CD14-positive monocyte (primary cell): ENCODE results near the gene TTC7B. TPM values are rescaled to one million over a fixed set of nuclear protein-coding genes. Genes with fewer than 3 reads are reported as not detected.

ENCODE experiments used
- DNase-seq, 3 donors: peaks; one replicate each; pipeline ENCODE4 v3.0.0-alpha.2; 2011 to 2022
- H2AFZ ChIP-seq: 2 replicates; pipeline ENCODE4 v1.6.0; 2012; ENCODE audit warnings: mild to moderate bottlenecking, low read depth, low read length, inconsistent platforms; ENCODE audit not compliant: insufficient read depth, poor library complexity, severe bottlenecking
- H3K27ac ChIP-seq, 2 donors: 1 replicate in 1 of 2; 2 replicates in 1 of 2; pipeline ENCODE4 v1.5.1; 2012 to 2013; ENCODE audit warnings: low read length in 2 of 2, control low read depth in 1 of 2, inconsistent platforms in 1 of 2, low read depth in 1 of 2, mild to moderate bottlenecking in 1 of 2
- H3K27me3 ChIP-seq, 2 donors: one replicate each; pipeline versions ENCODE4 v1.6.0 to v1.6.1; 2011 to 2013; ENCODE audit warnings: low read length in 2 of 2; ENCODE audit not compliant: control insufficient read depth in 2 of 2, insufficient read depth in 2 of 2
- H3K36me3 ChIP-seq, 2 donors: replicated peaks in 1 of 2; 1 replicate in 1 of 2; 2 replicates in 1 of 2; pipeline versions ENCODE4 v1.5.1 to v1.6.1; 2012 to 2013; ENCODE audit warnings: low read length in 2 of 2, control low read depth in 1 of 2, inconsistent platforms in 1 of 2, mild to moderate bottlenecking in 1 of 2; ENCODE audit not compliant: insufficient read depth in 2 of 2, control insufficient read depth in 1 of 2
- H3K4me1 ChIP-seq, 2 donors: 1 replicate in 1 of 2; 2 replicates in 1 of 2; pipeline versions ENCODE4 v1.5.1 to v1.6.1; 2012 to 2013; ENCODE audit warnings: low read length in 2 of 2, control low read depth in 1 of 2, inconsistent platforms in 1 of 2, mild to moderate bottlenecking in 1 of 2, moderate library complexity in 1 of 2; ENCODE audit not compliant: insufficient read depth in 2 of 2, control insufficient read depth in 1 of 2
- H3K4me2 ChIP-seq: replicated peaks from 2 replicates; pipeline ENCODE3; 2012; ENCODE audit warnings: low read length, moderate library complexity, mild to moderate bottlenecking; ENCODE audit not compliant: poor library complexity, severe bottlenecking; ENCODE audit errors: extremely low read depth
- H3K4me3 ChIP-seq, 3 experiments: fragments of 200-600 bp in 1 of 3; sonication (generic) in 1 of 3; replicated peaks in 1 of 3; 1 replicate in 2 of 3; 2 replicates in 1 of 3; pipeline ENCODE4 v1.5.1; 2011 to 2013; ENCODE audit warnings: low read length in 3 of 3, mild to moderate bottlenecking in 3 of 3, control low read depth in 2 of 3, low read depth in 2 of 3, inconsistent platforms in 1 of 3, moderate library complexity in 1 of 3
- H3K79me2 ChIP-seq: 2 replicates; pipeline ENCODE4 v1.6.0; 2012; ENCODE audit warnings: mild to moderate bottlenecking, control low read depth, inconsistent platforms, low read length, moderate library complexity; ENCODE audit not compliant: insufficient read depth
- H3K9ac ChIP-seq: 2 replicates; pipeline ENCODE4 v1.6.0; 2017; ENCODE audit warnings: low read length, mild to moderate bottlenecking; ENCODE audit not compliant: insufficient read depth, poor library complexity, severe bottlenecking
- H3K9me3 ChIP-seq, 2 donors: replicated peaks in 1 of 2; 1 replicate in 1 of 2; 2 replicates in 1 of 2; pipeline versions ENCODE4 v1.5.1 to v1.6.1; 2012 to 2013; ENCODE audit warnings: low read length in 2 of 2, control low read depth in 1 of 2; ENCODE audit not compliant: control insufficient read depth in 1 of 2, insufficient read depth in 1 of 2
- H4K20me1 ChIP-seq: 2 replicates; pipeline ENCODE4 v1.6.0; 2012; ENCODE audit warnings: mild to moderate bottlenecking, low read length, control low read depth, moderate library complexity; ENCODE audit not compliant: insufficient read depth
- H3K27ac Mint-ChIP-seq, 7 donors: one replicate each; pipeline ENCODE4 v1.8.0; 2020; ENCODE audit warnings: mild to moderate bottlenecking in 7 of 7, mixed read lengths in 7 of 7, moderate library complexity in 6 of 7, inconsistent platforms in 2 of 7
- H3K27me3 Mint-ChIP-seq, 3 donors: one replicate each; pipeline ENCODE4 v1.8.0; 2021 to 2022; ENCODE audit warnings: low read depth in 3 of 3, mild to moderate bottlenecking in 3 of 3, mixed read lengths in 3 of 3, moderate library complexity in 3 of 3, inconsistent platforms in 1 of 3
- H3K36me3 Mint-ChIP-seq, 2 donors: one replicate each; pipeline ENCODE4 v1.8.0; 2020; ENCODE audit warnings: mixed read lengths in 2 of 2, inconsistent platforms in 1 of 2, mild to moderate bottlenecking in 1 of 2
- H3K4me1 Mint-ChIP-seq: one replicate; pipeline ENCODE4 v1.8.0; 2020; ENCODE audit warnings: mild to moderate bottlenecking, mixed read lengths
- H3K4me3 Mint-ChIP-seq, 2 donors: one replicate each; pipeline ENCODE4 v1.8.0; 2020; ENCODE audit warnings: mild to moderate bottlenecking in 2 of 2, mixed read lengths in 2 of 2, moderate library complexity in 1 of 2
- H3K9me3 Mint-ChIP-seq, 7 donors: one replicate each; pipeline ENCODE4 v1.8.0; 2020 to 2022; ENCODE audit warnings: mixed read lengths in 7 of 7, mild to moderate bottlenecking in 6 of 7, moderate library complexity in 6 of 7, inconsistent platforms in 2 of 7
- WGBS: methylation state at CpG from one replicate; pipeline ENCODE4 v1.1.5; 2013; ENCODE audit warnings: missing lambda C conversion rate; ENCODE audit not compliant: insufficient coverage; 5-methylcytosine and 5-hydroxymethylcytosine counted together
- intact Hi-C, 2 donors: fragments of 100-400 bp; cut with micrococcal nuclease; formaldehyde crosslinking; loops; one replicate each; pipeline versions ENCODE4 v1.15.0 to v1.15.1; 2023
- polyA plus RNA-seq, 3 donors: library from polyadenylated mRNA; depleted of rRNA in 1 of 3; unstranded in 2 of 3; stranded (reverse) in 1 of 3; fragments of 300-500 nt in 2 of 3; fragments of >200 nt in 1 of 3; fragmentation: Illumina TruSeq in 2 of 3; gene quantifications; 1 replicate in 2 of 3; 2 replicates in 1 of 3; pipeline ENCODE4 v1.2.3, GENCODE V29; 2012 to 2021
- TF ChIP-seq, protein P1 (sequence below): fragments of 200-600 bp; IDR thresholded peaks from one replicate; pipeline ENCODE4 v1.8.0; 2022; ENCODE audit warnings: antibody characterized with exemption, mild to moderate bottlenecking

The TTC7B gene
- polyA plus RNA-seq, 3 donors, result 0.87 to 2.6 (median 1.2) TPM

DNA sequence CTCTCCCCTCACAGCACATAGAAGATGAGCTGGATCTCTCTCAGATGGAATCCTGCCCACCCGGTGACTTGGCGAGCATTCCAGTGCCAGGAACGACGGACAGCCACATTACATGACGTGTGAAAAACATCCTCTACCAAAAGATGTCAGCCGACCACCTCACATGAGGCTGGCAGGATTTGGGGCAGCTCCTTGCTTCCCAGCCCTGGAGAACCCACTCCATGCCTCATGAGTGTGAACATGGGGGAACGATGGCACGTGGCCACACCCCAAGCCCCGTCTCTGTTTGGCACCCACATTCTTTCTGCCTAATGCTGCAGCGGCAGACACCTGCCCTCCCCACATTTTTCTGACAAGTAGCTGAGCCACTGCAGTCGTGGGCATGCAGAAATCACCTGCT lies 216.9 kb downstream of the TTC7B start:
- Mint-ChIP-seq H3K27ac (no peak overlapping the region), H3K4me3 (peak overlapping the region; percentile 69 to 82), H3K27me3 (peaks cover 0 to 2% (median 2%) of the 10 kb centered on the region in 3 donors), H3K9me3 (no peaks in the 10 kb centered on the region), H3K36me3 (no peaks in the 10 kb centered on the region), H3K4me1 (peaks cover 24% of the 10 kb centered on the region)
- peak overlapping the region; percentile 60 for H3K4me2 ChIP-seq
- no peaks in the 10 kb centered on the region for H3K27me3 ChIP-seq
- H3K27ac ChIP-seq, result no peak overlapping the region
- H3K36me3 ChIP-seq, result no peaks in the 10 kb centered on the region
- no peaks in the 10 kb centered on the region for H4K20me1 ChIP-seq
- peak overlapping the region in 1 of 3 experiments; percentile 63 for H3K4me3 ChIP-seq
- 55% methylated on average over 11 of the region's 11 CpGs for WGBS
- TF ChIP-seq, protein P1, sequence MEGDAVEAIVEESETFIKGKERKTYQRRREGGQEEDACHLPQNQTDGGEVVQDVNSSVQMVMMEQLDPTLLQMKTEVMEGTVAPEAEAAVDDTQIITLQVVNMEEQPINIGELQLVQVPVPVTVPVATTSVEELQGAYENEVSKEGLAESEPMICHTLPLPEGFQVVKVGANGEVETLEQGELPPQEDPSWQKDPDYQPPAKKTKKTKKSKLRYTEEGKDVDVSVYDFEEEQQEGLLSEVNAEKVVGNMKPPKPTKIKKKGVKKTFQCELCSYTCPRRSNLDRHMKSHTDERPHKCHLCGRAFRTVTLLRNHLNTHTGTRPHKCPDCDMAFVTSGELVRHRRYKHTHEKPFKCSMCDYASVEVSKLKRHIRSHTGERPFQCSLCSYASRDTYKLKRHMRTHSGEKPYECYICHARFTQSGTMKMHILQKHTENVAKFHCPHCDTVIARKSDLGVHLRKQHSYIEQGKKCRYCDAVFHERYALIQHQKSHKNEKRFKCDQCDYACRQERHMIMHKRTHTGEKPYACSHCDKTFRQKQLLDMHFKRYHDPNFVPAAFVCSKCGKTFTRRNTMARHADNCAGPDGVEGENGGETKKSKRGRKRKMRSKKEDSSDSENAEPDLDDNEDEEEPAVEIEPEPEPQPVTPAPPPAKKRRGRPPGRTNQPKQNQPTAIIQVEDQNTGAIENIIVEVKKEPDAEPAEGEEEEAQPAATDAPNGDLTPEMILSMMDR, result no peak
- H3K4me1 ChIP-seq, result peaks cover 3 to 17% of the 10 kb centered on the region in 2 donors
- intact Hi-C loops, result no loop called here
- H3K9ac ChIP-seq, result no peak overlapping the region
- H2AFZ ChIP-seq, result peak overlapping the region; percentile 62
- no peak for DNase-seq
- H3K79me2 ChIP-seq, result no peaks in the 10 kb centered on the region
- no peaks in the 10 kb centered on the region for H3K9me3 ChIP-seq

DNA sequence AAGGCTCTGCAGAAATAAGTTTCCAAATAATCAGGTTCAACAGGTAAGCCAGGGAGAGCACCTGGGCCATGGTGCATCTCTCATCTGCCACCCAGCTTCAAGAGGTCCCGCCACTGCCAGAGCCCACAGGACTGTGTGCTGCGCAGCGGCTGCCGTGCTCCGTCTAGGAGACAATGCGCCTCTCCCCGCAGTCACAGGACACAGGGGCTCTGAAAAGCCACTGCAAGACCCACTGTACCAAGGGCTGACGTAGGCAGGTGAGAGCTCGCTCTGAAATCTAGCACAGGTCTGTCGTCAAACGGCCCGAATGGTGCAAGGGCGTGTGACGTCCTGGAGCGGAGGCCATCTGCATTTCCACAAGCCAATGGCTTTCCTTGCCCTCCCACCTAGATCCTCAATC lies 218.3 kb downstream of the TTC7B start:
- no peak for DNase-seq
- 99% methylated on average over 15 of the region's 15 CpGs for WGBS
- no peak overlapping the region for H3K27ac ChIP-seq
- H3K27me3 ChIP-seq, result no peaks in the 10 kb centered on the region
- no peaks in the 10 kb centered on the region for H3K9me3 ChIP-seq
- H3K9ac ChIP-seq, result no peak overlapping the region
- H3K4me3 Mint-ChIP-seq, result no peak overlapping the region
- intact Hi-C loops, result no loop called here
- TF ChIP-seq, protein P1, result no peak
- no peaks in the 10 kb centered on the region for H3K36me3 ChIP-seq
- no peaks in the 10 kb centered on the region for H3K36me3 Mint-ChIP-seq
- H3K4me1 Mint-ChIP-seq, result peaks cover 20% of the 10 kb centered on the region
- H3K27me3 Mint-ChIP-seq, result peaks cover 0 to 3% (median 2%) of the 10 kb centered on the region in 3 donors
- peaks cover 3 to 17% of the 10 kb centered on the region in 2 donors for H3K4me1 ChIP-seq
- H2AFZ ChIP-seq, result no peak overlapping the region
- H3K79me2 ChIP-seq, result no peaks in the 10 kb centered on the region
- no peak overlapping the region for H3K4me2 ChIP-seq
- H4K20me1 ChIP-seq, result no peaks in the 10 kb centered on the region
- H3K9me3 Mint-ChIP-seq, result no peaks in the 10 kb centered on the region
- H3K27ac Mint-ChIP-seq, result no peak overlapping the region
- no peak overlapping the region for H3K4me3 ChIP-seq
